SK-N-SH (cell line): ENCODE results near the gene TMEM131. TPM values are rescaled to one million over a fixed set of nuclear protein-coding genes. Genes with fewer than 3 reads are reported as not detected.

Source experiments
- CTCF ChIA-PET: fragments of 300-600, 350-600 bp; formaldehyde crosslinking; extraction: SDS; loops from one replicate; lab custom pipeline; 2021; lab: Yijun Ruan, JAX
- POLR2A ChIA-PET: fragments of 350-600 bp; sonication (Branson Sonifier 250); formaldehyde crosslinking; extraction: SDS; loops from one replicate; lab custom pipeline; 2020; ENCODE audit warnings: antibody characterized with exemption, inconsistent platforms; lab: Yijun Ruan, JAX
- DNase-seq: peaks from one replicate; pipeline ENCODE4 v3.0.0; 2012
- H2AFZ ChIP-seq: fragments of 200-600 bp; sonication (generic); 2 replicates; pipeline ENCODE4 v1.8.1; 2016; ENCODE audit warnings: antibody characterized with exemption, mild to moderate bottlenecking, low read depth
- H3F3A ChIP-seq: fragments of 200-600 bp; sonication (generic); replicated peaks from 2 replicates; pipeline ENCODE3; 2016; ENCODE audit warnings: antibody characterized with exemption, mild to moderate bottlenecking; ENCODE audit not compliant: insufficient read depth
- H3K27ac ChIP-seq, 2 experiments: fragments of 200-500 bp in 1 of 2; fragments of 200-600 bp in 1 of 2; sonication (Bioruptor generic) in 1 of 2; sonication (generic), shearing (Covaris generic) in 1 of 2; 2 replicates each; pipeline versions ENCODE4 v1.5.1 to v1.6.1; 2014 to 2016; ENCODE audit warnings: low read depth in 2 of 2, inconsistent platforms in 1 of 2, low read length in 1 of 2, mild to moderate bottlenecking in 1 of 2, mixed read lengths in 1 of 2
- H3K27me3 ChIP-seq: fragments of 200-600 bp; sonication (generic), shearing (Covaris generic); 2 replicates; pipeline ENCODE4 v1.6.1; 2016; ENCODE audit warnings: mixed run types; ENCODE audit not compliant: insufficient read depth
- H3K36me3 ChIP-seq, 2 experiments: fragments of 200-500 bp in 1 of 2; fragments of 200-600 bp in 1 of 2; sonication (Bioruptor generic) in 1 of 2; sonication (generic) in 1 of 2; replicated peaks in 1 of 2; 2 replicates each; pipeline versions ENCODE3 to v1.5.1; 2014 to 2016; ENCODE audit warnings: low read length in 1 of 2, mild to moderate bottlenecking in 1 of 2; ENCODE audit not compliant: insufficient read depth in 2 of 2, control insufficient read depth in 1 of 2
- H3K4me1 ChIP-seq, 2 experiments: fragments of 200-500 bp in 1 of 2; fragments of 200-600 bp in 1 of 2; sonication (Bioruptor generic) in 1 of 2; sonication (generic), shearing (Covaris generic) in 1 of 2; 2 replicates each; pipeline versions ENCODE4 v1.5.1 to v1.6.1; 2014 to 2016; ENCODE audit warnings: low read depth in 1 of 2, low read length in 1 of 2, mixed run types in 1 of 2; ENCODE audit not compliant: insufficient read depth in 2 of 2, control insufficient read depth in 1 of 2
- H3K4me2 ChIP-seq: fragments of 200-600 bp; sonication (generic), shearing (Covaris generic); 2 replicates; pipeline ENCODE4 v1.6.1; 2017; ENCODE audit warnings: mixed run types
- H3K4me3 ChIP-seq, 2 experiments: fragments of 200-500 bp in 1 of 2; fragments of 200-600 bp in 1 of 2; sonication (Bioruptor generic) in 1 of 2; sonication (generic), shearing (Covaris generic) in 1 of 2; 2 replicates each; pipeline versions ENCODE4 v1.5.1 to v1.8.1; 2014 to 2016; ENCODE audit warnings: low read depth in 2 of 2, inconsistent platforms in 1 of 2, low read length in 1 of 2, mild to moderate bottlenecking in 1 of 2, mixed read lengths in 1 of 2, moderate library complexity in 1 of 2
- H3K79me2 ChIP-seq: fragments of 200-600 bp; sonication (generic); 2 replicates; pipeline ENCODE4 v1.8.1; 2017; ENCODE audit warnings: mild to moderate bottlenecking; ENCODE audit not compliant: insufficient read depth
- H3K9ac ChIP-seq: fragments of 200-600 bp; sonication (generic); 2 replicates; pipeline ENCODE4 v1.6.1; 2017; ENCODE audit warnings: mixed run types
- H3K9me2 ChIP-seq: fragments of 200-600 bp; sonication (generic); 2 replicates; pipeline ENCODE4 v1.6.1; 2017; ENCODE audit warnings: mixed run types
- H3K9me3 ChIP-seq: fragments of 200-600 bp; sonication (generic); 2 replicates; pipeline ENCODE4 v1.6.1; 2017; ENCODE audit warnings: mixed run types, mild to moderate bottlenecking, moderate library complexity
- H4K20me1 ChIP-seq: fragments of 200-600 bp; sonication (generic); 2 replicates; pipeline ENCODE4 v1.6.1; 2017; ENCODE audit warnings: mild to moderate bottlenecking, mixed run types; ENCODE audit not compliant: insufficient read depth
- ELF1 ChIP-seq: IDR thresholded peaks from 2 replicates; pipeline ENCODE4 v1.4.0; 2012
- EP300 ChIP-seq, 2 experiments: IDR thresholded peaks; 2 replicates each; pipeline versions ENCODE4 v1.4.0 to v1.6.1; 2012; ENCODE audit warnings: borderline replicate concordance in 1 of 2, low read depth in 1 of 2, low read length in 1 of 2
- EZH2phosphoT487 ChIP-seq: fragments of 200-600 bp; sonication (generic); IDR thresholded peaks from 2 replicates; pipeline ENCODE4 v1.6.1; 2017; ENCODE audit warnings: low read depth, mixed run types, mild to moderate bottlenecking, antibody characterized with exemption, moderate library complexity, borderline replicate concordance
- FOXJ3 ChIP-seq: sonication (generic); formaldehyde crosslinking; IDR thresholded peaks from 2 replicates; pipeline ENCODE4 v1.5.1; 2020; ENCODE audit warnings: mild to moderate bottlenecking, missing genetic modification reagents
- FOXM1 ChIP-seq: IDR thresholded peaks from 2 replicates; pipeline ENCODE4 v1.4.0; 2012; ENCODE audit warnings: low read depth, mild to moderate bottlenecking
- JUND ChIP-seq: IDR thresholded peaks from 2 replicates; pipeline ENCODE4 v1.4.0; 2012
- MEF2A ChIP-seq: IDR thresholded peaks from 2 replicates; pipeline ENCODE4 v1.4.0; 2012; ENCODE audit warnings: low read depth, borderline replicate concordance
- POLR2AphosphoS5 ChIP-seq: IDR thresholded peaks from 2 replicates; pipeline ENCODE4 v1.6.1; 2012; ENCODE audit warnings: low read depth, low read length
- RAD21 ChIP-seq: IDR thresholded peaks from 2 replicates; pipeline ENCODE4 v1.6.1; 2012; ENCODE audit warnings: mild to moderate bottlenecking, low read length
- RCOR1 ChIP-seq: fragments of 150-350 bp; IDR thresholded peaks from 2 replicates; pipeline ENCODE4 v1.6.1; 2017; ENCODE audit warnings: antibody characterized with exemption, low read length
- SMC3 ChIP-seq: IDR thresholded peaks from 2 replicates; pipeline ENCODE4 v1.6.1; 2012; ENCODE audit warnings: low read depth, low read length, improper control_type of control experiment
- TCF12 ChIP-seq: IDR thresholded peaks from 2 replicates; pipeline ENCODE4 v1.4.0; 2012
- TEAD4 ChIP-seq: IDR thresholded peaks from 2 replicates; pipeline ENCODE4 v1.4.0; 2012; ENCODE audit warnings: mild to moderate bottlenecking, borderline replicate concordance; ENCODE audit not compliant: insufficient read depth
- YY1 ChIP-seq: IDR thresholded peaks from 2 replicates; pipeline ENCODE4 v1.4.0; 2012; ENCODE audit warnings: low read depth, mild to moderate bottlenecking
- WGBS: methylation state at CpG from one replicate; pipeline ENCODE4 v1.1.6; 2017; ENCODE audit warnings: low lambda C conversion rate; 5-methylcytosine and 5-hydroxymethylcytosine counted together
- polyA plus RNA-seq, 3 experiments: library from polyadenylated mRNA; depleted of rRNA; stranded (reverse); fragments of >200 nt; gene quantifications; 2 replicates each; pipeline ENCODE4 v1.2.3, GENCODE V29; 2012
- TF ChIP-seq, protein P1 (sequence below): IDR thresholded peaks from 2 replicates; pipeline ENCODE4 v1.4.0; 2012; ENCODE audit warnings: low read depth
- TF ChIP-seq, protein P2 (sequence below): fragments of 150-350 bp; IDR thresholded peaks from 2 replicates; pipeline ENCODE4 v1.6.1; 2016; ENCODE audit warnings: mild to moderate bottlenecking, low read depth, low read length
- TF ChIP-seq, protein P3 (sequence below): IDR thresholded peaks from 2 replicates; pipeline ENCODE4; 2012
- TF ChIP-seq, protein P4 (sequence below): fragments of 200-600 bp; sonication (generic); IDR thresholded peaks from 2 replicates; pipeline ENCODE4 v1.6.1; 2017; ENCODE audit warnings: antibody characterized with exemption, mild to moderate bottlenecking, moderate library complexity
- TF ChIP-seq, protein P5 (sequence below): IDR thresholded peaks from 2 replicates; pipeline ENCODE4 v1.4.0; 2012; ENCODE audit warnings: low read depth, borderline replicate concordance

The TMEM131 gene
- polyA plus RNA-seq, 1 of the 3 experiments (the other 2 are of a cell fraction) = 9.1 TPM

DNA sequence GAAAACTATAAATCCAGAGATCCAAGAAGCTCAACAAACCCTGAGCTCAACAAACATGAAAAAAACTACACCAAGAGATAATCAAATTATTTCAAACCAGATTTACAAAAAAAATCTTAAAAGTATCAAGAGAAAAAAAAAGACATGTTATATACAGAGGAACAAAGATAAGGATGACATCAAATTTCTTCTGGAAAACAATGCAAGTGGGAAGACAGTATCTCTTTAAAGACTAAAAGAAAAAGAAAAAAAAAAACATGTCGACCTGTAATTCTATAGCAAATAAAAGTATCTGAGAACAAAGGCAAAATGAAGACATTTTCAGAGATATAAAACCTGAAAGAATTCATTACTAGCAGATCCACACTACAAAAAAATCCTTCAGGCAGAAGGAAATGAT is 21.3 kb downstream of the TMEM131 start:
- POLR2A ChIA-PET = no interaction called here
- no peaks in the 10 kb centered on the region; a peak in 1 of 4 replicates for H3K4me1 ChIP-seq
- H3K9me2 ChIP-seq = no peaks in the 10 kb centered on the region
- peaks cover 0 to 6% of the 10 kb centered on the region in 2 experiments for H3K36me3 ChIP-seq
- H3K27me3 ChIP-seq = no peaks in the 10 kb centered on the region
- DNase-seq = no peak
- no peak overlapping the region for H3K4me2 ChIP-seq
- peaks cover 73% of the 10 kb centered on the region for H3K79me2 ChIP-seq
- H2AFZ ChIP-seq = no peak overlapping the region
- H3K4me3 ChIP-seq = no peak overlapping the region
- no peak overlapping the region for H3K9ac ChIP-seq
- CTCF ChIA-PET = no interaction called here
- H3K27ac ChIP-seq = no peak overlapping the region
- peaks cover 11% of the 10 kb centered on the region; the same call in 1 of the 2 replicates for H4K20me1 ChIP-seq
- 13% methylated on average over 1 of the region's 1 CpG for WGBS
- TF ChIP-seq FOXJ3 (CRISPR knock-in tag) = no peak
- TF ChIP-seq RAD21 = no peak
- TF ChIP-seq EZH2phosphoT487 = no peak
- no peak for TF ChIP-seq FOXM1
- TF ChIP-seq JUND = no peak
- no peak for TF ChIP-seq EP300 (IDR thresholded peaks at IDR 0.05; ENCODE audit: borderline replicate concordance in 1 of 2, low read depth in 1 of 2, low read length in 1 of 2)
- no peak for TF ChIP-seq TCF12
- TF ChIP-seq, protein P1, sequence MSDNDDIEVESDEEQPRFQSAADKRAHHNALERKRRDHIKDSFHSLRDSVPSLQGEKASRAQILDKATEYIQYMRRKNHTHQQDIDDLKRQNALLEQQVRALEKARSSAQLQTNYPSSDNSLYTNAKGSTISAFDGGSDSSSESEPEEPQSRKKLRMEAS = no peak
- TF ChIP-seq, protein P2, sequence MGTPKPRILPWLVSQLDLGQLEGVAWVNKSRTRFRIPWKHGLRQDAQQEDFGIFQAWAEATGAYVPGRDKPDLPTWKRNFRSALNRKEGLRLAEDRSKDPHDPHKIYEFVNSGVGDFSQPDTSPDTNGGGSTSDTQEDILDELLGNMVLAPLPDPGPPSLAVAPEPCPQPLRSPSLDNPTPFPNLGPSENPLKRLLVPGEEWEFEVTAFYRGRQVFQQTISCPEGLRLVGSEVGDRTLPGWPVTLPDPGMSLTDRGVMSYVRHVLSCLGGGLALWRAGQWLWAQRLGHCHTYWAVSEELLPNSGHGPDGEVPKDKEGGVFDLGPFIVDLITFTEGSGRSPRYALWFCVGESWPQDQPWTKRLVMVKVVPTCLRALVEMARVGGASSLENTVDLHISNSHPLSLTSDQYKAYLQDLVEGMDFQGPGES = no peak
- no peak for TF ChIP-seq TEAD4
- TF ChIP-seq MEF2A = no peak
- TF ChIP-seq POLR2AphosphoS5 = no peak
- TF ChIP-seq, protein P3, sequence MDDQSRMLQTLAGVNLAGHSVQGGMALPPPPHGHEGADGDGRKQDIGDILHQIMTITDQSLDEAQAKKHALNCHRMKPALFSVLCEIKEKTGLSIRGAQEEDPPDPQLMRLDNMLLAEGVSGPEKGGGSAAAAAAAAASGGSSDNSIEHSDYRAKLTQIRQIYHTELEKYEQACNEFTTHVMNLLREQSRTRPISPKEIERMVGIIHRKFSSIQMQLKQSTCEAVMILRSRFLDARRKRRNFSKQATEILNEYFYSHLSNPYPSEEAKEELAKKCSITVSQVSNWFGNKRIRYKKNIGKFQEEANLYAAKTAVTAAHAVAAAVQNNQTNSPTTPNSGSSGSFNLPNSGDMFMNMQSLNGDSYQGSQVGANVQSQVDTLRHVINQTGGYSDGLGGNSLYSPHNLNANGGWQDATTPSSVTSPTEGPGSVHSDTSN = no peak
- TF ChIP-seq, protein P4, sequence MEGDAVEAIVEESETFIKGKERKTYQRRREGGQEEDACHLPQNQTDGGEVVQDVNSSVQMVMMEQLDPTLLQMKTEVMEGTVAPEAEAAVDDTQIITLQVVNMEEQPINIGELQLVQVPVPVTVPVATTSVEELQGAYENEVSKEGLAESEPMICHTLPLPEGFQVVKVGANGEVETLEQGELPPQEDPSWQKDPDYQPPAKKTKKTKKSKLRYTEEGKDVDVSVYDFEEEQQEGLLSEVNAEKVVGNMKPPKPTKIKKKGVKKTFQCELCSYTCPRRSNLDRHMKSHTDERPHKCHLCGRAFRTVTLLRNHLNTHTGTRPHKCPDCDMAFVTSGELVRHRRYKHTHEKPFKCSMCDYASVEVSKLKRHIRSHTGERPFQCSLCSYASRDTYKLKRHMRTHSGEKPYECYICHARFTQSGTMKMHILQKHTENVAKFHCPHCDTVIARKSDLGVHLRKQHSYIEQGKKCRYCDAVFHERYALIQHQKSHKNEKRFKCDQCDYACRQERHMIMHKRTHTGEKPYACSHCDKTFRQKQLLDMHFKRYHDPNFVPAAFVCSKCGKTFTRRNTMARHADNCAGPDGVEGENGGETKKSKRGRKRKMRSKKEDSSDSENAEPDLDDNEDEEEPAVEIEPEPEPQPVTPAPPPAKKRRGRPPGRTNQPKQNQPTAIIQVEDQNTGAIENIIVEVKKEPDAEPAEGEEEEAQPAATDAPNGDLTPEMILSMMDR = no peak
- TF ChIP-seq, protein P5, sequence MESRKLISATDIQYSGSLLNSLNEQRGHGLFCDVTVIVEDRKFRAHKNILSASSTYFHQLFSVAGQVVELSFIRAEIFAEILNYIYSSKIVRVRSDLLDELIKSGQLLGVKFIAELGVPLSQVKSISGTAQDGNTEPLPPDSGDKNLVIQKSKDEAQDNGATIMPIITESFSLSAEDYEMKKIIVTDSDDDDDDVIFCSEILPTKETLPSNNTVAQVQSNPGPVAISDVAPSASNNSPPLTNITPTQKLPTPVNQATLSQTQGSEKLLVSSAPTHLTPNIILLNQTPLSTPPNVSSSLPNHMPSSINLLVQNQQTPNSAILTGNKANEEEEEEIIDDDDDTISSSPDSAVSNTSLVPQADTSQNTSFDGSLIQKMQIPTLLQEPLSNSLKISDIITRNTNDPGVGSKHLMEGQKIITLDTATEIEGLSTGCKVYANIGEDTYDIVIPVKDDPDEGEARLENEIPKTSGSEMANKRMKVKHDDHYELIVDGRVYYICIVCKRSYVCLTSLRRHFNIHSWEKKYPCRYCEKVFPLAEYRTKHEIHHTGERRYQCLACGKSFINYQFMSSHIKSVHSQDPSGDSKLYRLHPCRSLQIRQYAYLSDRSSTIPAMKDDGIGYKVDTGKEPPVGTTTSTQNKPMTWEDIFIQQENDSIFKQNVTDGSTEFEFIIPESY = no peak
- no peak for TF ChIP-seq ELF1
- no peak for TF ChIP-seq SMC3
- no peak for TF ChIP-seq YY1
- no peak for TF ChIP-seq RCOR1
- TF ChIP-seq, all 33 proteins: peak for 0
- H3K9me3 ChIP-seq = peaks cover 9% of the 10 kb centered on the region; the same call in 1 of the 2 replicates
- peaks cover 5% of the 10 kb centered on the region for H3F3A ChIP-seq
